C4-2B (cell line): Measurements from ENCODE around the gene ALG10.
"Not testable (repeated sequence)": the region's sequence is repeated elsewhere in the genome, so short reads cannot be mapped to it uniquely, and the experiment has no call there.

ENCODE experiments used
- H3K27ac ChIP-seq: fragments of 450-650 bp; 2 replicates; pipeline ENCODE4 v1.5.1; 2017
- CTCF ChIP-seq: fragments of 450-650 bp; conservative IDR thresholded peaks from 2 replicates; pipeline ENCODE4 v1.5.1; 2017; ENCODE audit warnings: mild to moderate bottlenecking
- ZFX ChIP-seq: fragments of 450-650 bp; IDR thresholded peaks from 2 replicates; pipeline ENCODE4 v1.6.1; 2017

The ALG10 gene

GRCh38 chr12:34022079-34022830 lies at the start of gene ALG10:
ALG10 (plus strand) TSS chr12:34022496; CDS start chr12:34022600, 104 bp downstream.
- peak within 1 kb of the TSS; percentile 85 for H3K27ac ChIP-seq
- no peak for TF ChIP-seq ZFX
- TF ChIP-seq CTCF: peak; percentile 35

GRCh38 chr12:33972884-33973283 lies 49.4 kb upstream of the ALG10 start:
- H3K27ac ChIP-seq: not testable (repeated sequence)

GRCh38 chr12:33977887-33978286 lies 44.4 kb upstream of the ALG10 start:
- TF ChIP-seq CTCF (no peak), ZFX (no peak)
- H3K27ac ChIP-seq: no peak overlapping the region

GRCh38 chr12:33988197-33988805 lies 34.0 kb upstream of the ALG10 start:
- H3K27ac ChIP-seq: no peak overlapping the region
- no peak for TF ChIP-seq CTCF

- no peak overlapping the region for H3K27ac ChIP-seq
- TF ChIP-seq CTCF (no peak), ZFX (no peak)
Measured at GRCh38 chr12:33988913-33989312, 33.4 kb upstream of the ALG10 start.

GRCh38 chr12:33994857-33995808 lies 27.2 kb upstream of the ALG10 start:
- TF ChIP-seq CTCF: no peak
- H3K27ac ChIP-seq: no peak overlapping the region

GRCh38 chr12:34008835-34009234 lies 13.5 kb upstream of the ALG10 start:
- not testable (repeated sequence) for H3K27ac ChIP-seq

- TF ChIP-seq CTCF (peak; percentile 26), ZFX (no peak)
- no peak overlapping the region for H3K27ac ChIP-seq
Measured at GRCh38 chr12:34016361-34016760, 5.9 kb upstream of the ALG10 start.
